Ishikawa (cell line): Measurements from ENCODE around the gene PRDM10.

ENCODE experiments used
- CEBPB ChIP-seq: IDR thresholded peaks from 2 replicates; pipeline ENCODE4 v1.6.1; 2012
- CREB1 ChIP-seq: IDR thresholded peaks from 2 replicates; pipeline ENCODE4 v1.6.1; 2012; ENCODE audit warnings: low read depth
- EGR1 ChIP-seq: IDR thresholded peaks from 2 replicates; pipeline ENCODE4 v1.6.1; 2012
- EP300 ChIP-seq: IDR thresholded peaks from 2 replicates; pipeline ENCODE4 v1.6.1; 2012; ENCODE audit warnings: borderline replicate concordance
- FOXM1 ChIP-seq: IDR thresholded peaks from 2 replicates; pipeline ENCODE4 v1.6.1; 2012; ENCODE audit warnings: low read depth, borderline replicate concordance
- NFIC ChIP-seq: IDR thresholded peaks from 2 replicates; pipeline ENCODE4 v1.6.1; 2012
- RAD21 ChIP-seq: IDR thresholded peaks from 2 replicates; pipeline ENCODE4 v1.6.1; 2012; ENCODE audit warnings: low read depth
- REST ChIP-seq: IDR thresholded peaks from 2 replicates; pipeline ENCODE4 v1.6.1; 2012; ENCODE audit warnings: low read depth, mild to moderate bottlenecking
- TAF1 ChIP-seq: IDR thresholded peaks from 2 replicates; pipeline ENCODE4 v1.6.1; 2012; ENCODE audit warnings: low read depth, mild to moderate bottlenecking
- TCF12 ChIP-seq: IDR thresholded peaks from 2 replicates; pipeline ENCODE4 v1.6.1; 2012; ENCODE audit warnings: low read depth
- TEAD4 ChIP-seq: IDR thresholded peaks from 2 replicates; pipeline ENCODE4 v1.6.1; 2012
- YY1 ChIP-seq: IDR thresholded peaks from 2 replicates; pipeline ENCODE4 v1.6.1; 2012; ENCODE audit warnings: low read depth
- TF ChIP-seq, protein P1 (sequence below): IDR thresholded peaks from 2 replicates; pipeline ENCODE4 v1.6.1; 2012
- TF ChIP-seq, protein P2 (sequence below): IDR thresholded peaks from 2 replicates; pipeline ENCODE4 v1.6.1; 2012

DNA sequence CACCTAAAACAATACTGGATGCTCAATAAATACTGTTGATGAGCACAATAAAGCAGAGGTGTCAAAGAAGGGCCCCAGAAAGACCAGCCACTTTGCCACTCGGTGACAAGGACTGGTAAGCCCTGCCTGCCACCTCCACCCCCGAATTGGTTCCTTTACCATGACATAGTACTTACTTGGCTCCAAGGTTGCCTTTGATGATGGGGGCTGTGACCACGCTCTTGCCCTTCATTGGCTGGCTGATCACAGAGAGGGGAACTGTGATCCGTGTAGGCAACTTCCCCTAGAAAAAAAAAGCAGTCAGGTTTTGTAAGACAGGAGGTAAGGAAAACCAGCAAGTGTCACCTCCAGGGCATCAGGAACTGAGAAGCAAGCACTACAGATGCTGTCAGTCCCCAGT is 136.9 kb downstream of the PRDM10 start:
- TF ChIP-seq RAD21 (no peak), FOXM1 (no peak), YY1 (no peak), EP300 (no peak), CREB1 (no peak), CEBPB (no peak), TCF12 (no peak), REST (no peak), TAF1 (no peak), TEAD4 (no peak), EGR1 (no peak), NFIC (no peak)
- TF ChIP-seq, protein P1, sequence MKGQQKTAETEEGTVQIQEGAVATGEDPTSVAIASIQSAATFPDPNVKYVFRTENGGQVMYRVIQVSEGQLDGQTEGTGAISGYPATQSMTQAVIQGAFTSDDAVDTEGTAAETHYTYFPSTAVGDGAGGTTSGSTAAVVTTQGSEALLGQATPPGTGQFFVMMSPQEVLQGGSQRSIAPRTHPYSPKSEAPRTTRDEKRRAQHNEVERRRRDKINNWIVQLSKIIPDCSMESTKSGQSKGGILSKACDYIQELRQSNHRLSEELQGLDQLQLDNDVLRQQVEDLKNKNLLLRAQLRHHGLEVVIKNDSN = no peak
- TF ChIP-seq, protein P2, sequence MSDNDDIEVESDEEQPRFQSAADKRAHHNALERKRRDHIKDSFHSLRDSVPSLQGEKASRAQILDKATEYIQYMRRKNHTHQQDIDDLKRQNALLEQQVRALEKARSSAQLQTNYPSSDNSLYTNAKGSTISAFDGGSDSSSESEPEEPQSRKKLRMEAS = no peak
